22Rv1 (cell line): ENCODE data around the gene PDIA5.

ENCODE experiments used
- H3K27ac ChIP-seq: fragments of 450-650 bp; 2 replicates; pipeline ENCODE4 v1.5.1; 2017
- ZFX ChIP-seq: fragments of 450-650 bp; IDR thresholded peaks from 2 replicates; pipeline ENCODE4 v1.6.1; 2017; ENCODE audit warnings: antibody characterized with exemption, borderline replicate concordance
- TF ChIP-seq, protein P1 (sequence below): fragments of 450-650 bp; IDR thresholded peaks from 2 replicates; pipeline ENCODE4 v1.5.1; 2017; ENCODE audit warnings: mild to moderate bottlenecking

The PDIA5 gene

GRCh38 chr3:123102249-123102648, 35.4 kb downstream of the PDIA5 start:
- TF ChIP-seq, protein P1, sequence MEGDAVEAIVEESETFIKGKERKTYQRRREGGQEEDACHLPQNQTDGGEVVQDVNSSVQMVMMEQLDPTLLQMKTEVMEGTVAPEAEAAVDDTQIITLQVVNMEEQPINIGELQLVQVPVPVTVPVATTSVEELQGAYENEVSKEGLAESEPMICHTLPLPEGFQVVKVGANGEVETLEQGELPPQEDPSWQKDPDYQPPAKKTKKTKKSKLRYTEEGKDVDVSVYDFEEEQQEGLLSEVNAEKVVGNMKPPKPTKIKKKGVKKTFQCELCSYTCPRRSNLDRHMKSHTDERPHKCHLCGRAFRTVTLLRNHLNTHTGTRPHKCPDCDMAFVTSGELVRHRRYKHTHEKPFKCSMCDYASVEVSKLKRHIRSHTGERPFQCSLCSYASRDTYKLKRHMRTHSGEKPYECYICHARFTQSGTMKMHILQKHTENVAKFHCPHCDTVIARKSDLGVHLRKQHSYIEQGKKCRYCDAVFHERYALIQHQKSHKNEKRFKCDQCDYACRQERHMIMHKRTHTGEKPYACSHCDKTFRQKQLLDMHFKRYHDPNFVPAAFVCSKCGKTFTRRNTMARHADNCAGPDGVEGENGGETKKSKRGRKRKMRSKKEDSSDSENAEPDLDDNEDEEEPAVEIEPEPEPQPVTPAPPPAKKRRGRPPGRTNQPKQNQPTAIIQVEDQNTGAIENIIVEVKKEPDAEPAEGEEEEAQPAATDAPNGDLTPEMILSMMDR, result no peak
- no peak for TF ChIP-seq ZFX
- H3K27ac ChIP-seq, result no peak overlapping the region

GRCh38 chr3:123102826-123103225, 36.0 kb downstream of the PDIA5 start:
- no peak overlapping the region for H3K27ac ChIP-seq
- TF ChIP-seq, protein P1, result no peak
- TF ChIP-seq ZFX, result no peak

GRCh38 chr3:123104550-123104949, 37.7 kb downstream of the PDIA5 start:
- no peak for TF ChIP-seq ZFX
- TF ChIP-seq, protein P1, result no peak
- no peak overlapping the region for H3K27ac ChIP-seq

DNA sequence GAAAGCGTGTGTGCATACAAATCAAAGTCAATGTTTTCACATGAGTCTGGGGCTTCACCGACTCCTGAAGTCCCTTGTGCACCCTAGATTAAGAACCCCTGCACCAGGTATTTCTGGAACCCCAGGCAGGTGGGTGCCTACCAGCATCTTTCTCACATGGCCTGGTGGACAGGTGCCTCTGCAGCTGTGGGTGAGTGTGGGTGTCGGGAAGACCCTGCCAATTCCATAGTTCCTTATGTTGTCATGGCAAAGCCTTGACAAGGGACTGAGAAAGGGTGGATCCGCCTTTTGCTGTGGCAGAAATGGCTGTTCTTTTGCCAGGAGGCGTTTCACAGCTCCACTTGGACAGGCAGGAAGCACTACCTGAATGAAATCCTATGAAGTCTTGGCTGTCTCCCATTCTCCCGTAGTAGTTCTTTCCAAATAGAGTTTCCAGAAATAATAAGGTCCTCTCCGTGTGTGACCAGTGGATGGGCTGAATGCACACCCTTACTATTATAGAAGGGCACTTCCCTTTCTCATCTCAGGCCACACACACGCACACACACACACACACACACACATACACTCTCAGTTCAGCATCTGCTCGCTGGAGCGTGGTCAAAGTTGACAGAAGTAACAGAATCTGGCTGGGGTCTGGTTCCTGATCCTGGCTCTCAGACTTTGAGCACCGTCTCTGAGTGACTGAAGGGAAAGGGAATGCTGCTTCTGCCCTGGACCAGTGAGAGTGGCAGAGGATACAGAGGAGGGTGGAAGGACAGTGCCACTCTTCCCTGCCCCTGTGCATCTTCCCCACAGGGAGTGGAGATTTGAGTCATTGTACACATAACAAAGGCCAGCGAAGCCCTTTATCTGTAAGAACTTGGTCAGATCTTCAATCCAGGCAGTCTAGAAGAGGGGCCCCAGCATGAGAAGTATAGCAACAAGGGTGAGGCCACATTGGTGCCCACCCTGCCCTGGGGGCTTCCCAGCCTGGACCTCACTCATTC, 38.7 kb downstream of the PDIA5 start:
- TF ChIP-seq ZFX, result no peak
- TF ChIP-seq, protein P1, result no peak
- H3K27ac ChIP-seq, result no peak overlapping the region

DNA sequence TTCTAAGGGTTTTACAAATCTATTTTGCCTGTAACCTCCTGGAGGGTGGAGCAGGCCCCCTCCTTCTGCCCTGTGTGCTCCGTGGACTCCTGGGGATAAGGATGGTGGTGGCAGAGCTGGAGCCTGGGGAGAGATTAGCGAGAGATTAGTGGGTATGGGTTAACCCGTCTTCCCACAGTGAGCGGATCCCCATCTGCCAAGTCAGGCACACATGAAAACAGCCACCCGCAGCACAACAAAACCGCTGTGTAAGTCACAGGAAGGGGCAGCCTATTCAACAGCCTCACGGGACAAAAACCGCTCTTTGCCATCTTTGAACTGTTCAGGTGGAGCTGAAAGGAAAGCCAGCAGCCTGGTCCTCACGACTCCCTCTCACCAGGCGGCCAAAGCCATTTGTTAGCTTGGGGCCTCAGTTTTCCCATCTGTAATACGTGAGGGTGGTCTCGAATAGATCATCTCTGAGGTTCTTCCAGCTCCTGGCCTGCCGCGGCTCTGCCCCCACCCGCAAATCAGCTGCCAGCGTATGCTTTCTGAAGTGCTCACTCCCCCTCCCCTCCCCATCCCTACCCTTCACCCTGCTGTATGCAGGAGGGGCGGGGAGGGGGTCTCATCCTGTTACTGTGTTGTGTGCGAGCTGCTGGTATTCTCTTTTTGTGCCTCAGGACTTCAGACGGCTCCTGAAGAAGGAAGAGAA, 43.6 kb downstream of the PDIA5 start:
- H3K27ac ChIP-seq, result no peak overlapping the region
- TF ChIP-seq ZFX, result no peak
- TF ChIP-seq, protein P1, result no peak

DNA sequence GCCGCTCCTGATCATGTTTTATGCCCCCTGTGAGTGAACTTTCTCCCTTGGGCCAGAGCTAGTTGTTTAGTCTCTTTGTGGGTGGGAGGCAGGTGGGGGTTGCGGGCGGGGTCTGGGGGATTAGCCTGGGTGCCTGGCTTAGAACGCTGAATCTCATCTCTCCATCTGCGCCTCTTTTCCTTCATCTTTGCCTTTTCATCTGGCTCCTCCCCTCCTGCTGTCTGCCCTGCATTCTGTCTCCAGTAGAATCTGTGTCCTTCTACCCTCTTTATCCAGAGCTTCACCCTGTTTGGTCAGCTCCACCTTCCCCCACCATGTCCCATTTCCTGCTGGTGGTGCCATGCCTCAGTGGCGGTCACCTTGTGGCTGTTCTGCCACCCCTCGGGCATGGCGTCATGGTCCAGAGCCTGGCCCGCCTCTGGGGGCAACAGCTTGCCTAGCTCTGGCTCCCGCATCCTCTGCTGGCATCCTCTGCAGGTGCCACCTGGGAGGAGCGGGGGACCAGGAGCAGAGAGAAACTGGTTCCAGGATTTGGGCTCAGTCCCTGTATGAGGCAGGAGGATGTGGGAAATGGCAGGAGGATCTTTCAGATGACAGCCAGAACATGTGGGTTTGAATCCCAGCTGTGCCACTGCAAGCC, 44.3 kb downstream of the PDIA5 start:
- no peak overlapping the region for H3K27ac ChIP-seq
- TF ChIP-seq, protein P1, result no peak
- no peak for TF ChIP-seq ZFX
